Stomach (tissue), 9 donors: ENCODE results near the gene HASPIN. TPM values are rescaled to one million over a fixed set of nuclear protein-coding genes. Genes with fewer than 3 reads are reported as not detected.
A peak's percentile ranks its signal among the peaks of the same experiment; 100 is the strongest.

ENCODE experiments used
- DNase-seq, 2 donors: peaks; one replicate each; pipeline versions ENCODE4 v3.0.0 to v3.0.0-alpha.2; 2013 to 2019
- H3K27ac ChIP-seq, 5 donors: fragments of 200-600 bp in 4 of 5; sonication (generic) in 4 of 5; one replicate each; pipeline ENCODE4 v1.5.1; 2013 to 2019; ENCODE audit warnings: mild to moderate bottlenecking in 1 of 5, moderate library complexity in 1 of 5
- H3K27me3 ChIP-seq, 3 donors: fragments of 200-600 bp; sonication (generic); one replicate each; pipeline ENCODE4 v1.5.1; 2017 to 2019; ENCODE audit warnings: mixed run types in 1 of 3
- H3K36me3 ChIP-seq, 4 donors: fragments of 200-600 bp; sonication (generic); 1 replicate in 3 of 4; 2 replicates in 1 of 4; pipeline ENCODE4 v1.5.1; 2016 to 2019
- H3K4me1 ChIP-seq, 4 donors: fragments of 200-600 bp; sonication (generic); one replicate each; pipeline ENCODE4 v1.5.1; 2016 to 2019
- H3K4me3 ChIP-seq, 4 donors: fragments of 200-600 bp; sonication (generic) in 3 of 4; one replicate each; pipeline ENCODE4 v1.5.1; 2016 to 2019; ENCODE audit warnings: mild to moderate bottlenecking in 1 of 4
- H3K9me3 ChIP-seq, 4 donors: fragments of 200-600 bp; sonication (generic); one replicate each; pipeline ENCODE4 v1.5.1; 2016 to 2019
- EP300 ChIP-seq: sonication (generic); formaldehyde crosslinking; IDR thresholded peaks from one replicate; pipeline ENCODE4 v1.6.1; 2017; ENCODE audit warnings: antibody characterized with exemption
- POLR2A ChIP-seq, 4 donors: fragments of 450-650 bp; IDR thresholded peaks; one replicate each; pipeline ENCODE4 v1.6.1; 2016; ENCODE audit warnings: antibody characterized with exemption in 4 of 4, control low read depth in 2 of 4, mild to moderate bottlenecking in 1 of 4, moderate library complexity in 1 of 4
- POLR2AphosphoS5 ChIP-seq, 3 donors: sonication (generic); formaldehyde crosslinking; IDR thresholded peaks; one replicate each; pipeline ENCODE4 v1.6.1; 2016; ENCODE audit warnings: antibody characterized with exemption in 3 of 3
- WGBS, 5 donors: extraction: QIAGEN DNeasy Blood & Tissue Kit in 3 of 5; methylation state at CpG; one replicate each; pipeline versions ENCODE4 v1.1.5 to v1.1.7; 2013 to 2018; 5-methylcytosine and 5-hydroxymethylcytosine counted together
- intact Hi-C: fragments of 100-400 bp; cut with DNase I; formaldehyde crosslinking; loops from one replicate; pipeline ENCODE4 v1.15.1; 2023; ENCODE audit warnings: low total_unique reads
- polyA plus RNA-seq, 3 donors: library from polyadenylated mRNA; stranded (reverse); fragments of 200-250 nt; gene quantifications; one replicate each; pipeline ENCODE4 v1.2.3, GENCODE V29; 2013
- total RNA-seq, 5 donors: library from RNA; depleted of rRNA; stranded (reverse); fragments of >200 nt; gene quantifications; one replicate each; pipeline versions ENCODE4 v1.1.0 to v1.2.3, GENCODE V29; 2014 to 2016
- TF ChIP-seq, protein P1 (sequence below), 7 experiments: fragments of 450-650 bp in 4 of 7; fragments of 200-600 bp in 3 of 7; sonication (generic) in 3 of 7; IDR thresholded peaks; one replicate each; pipeline ENCODE4 v1.5.1; 2016 to 2019; ENCODE audit warnings: antibody characterized with exemption in 7 of 7, control low read depth in 2 of 7, mild to moderate bottlenecking in 1 of 7
- donor health status: healthy with polysubstance abuse.
- donor health status: Bipolar disorder and iron deficiency.
- donor health status: healthy.

Gene HASPIN
- total and polyA plus RNA-seq, 8 donors = 0.30 to 0.89 (median 0.68) TPM; not detected in 3

DNA sequence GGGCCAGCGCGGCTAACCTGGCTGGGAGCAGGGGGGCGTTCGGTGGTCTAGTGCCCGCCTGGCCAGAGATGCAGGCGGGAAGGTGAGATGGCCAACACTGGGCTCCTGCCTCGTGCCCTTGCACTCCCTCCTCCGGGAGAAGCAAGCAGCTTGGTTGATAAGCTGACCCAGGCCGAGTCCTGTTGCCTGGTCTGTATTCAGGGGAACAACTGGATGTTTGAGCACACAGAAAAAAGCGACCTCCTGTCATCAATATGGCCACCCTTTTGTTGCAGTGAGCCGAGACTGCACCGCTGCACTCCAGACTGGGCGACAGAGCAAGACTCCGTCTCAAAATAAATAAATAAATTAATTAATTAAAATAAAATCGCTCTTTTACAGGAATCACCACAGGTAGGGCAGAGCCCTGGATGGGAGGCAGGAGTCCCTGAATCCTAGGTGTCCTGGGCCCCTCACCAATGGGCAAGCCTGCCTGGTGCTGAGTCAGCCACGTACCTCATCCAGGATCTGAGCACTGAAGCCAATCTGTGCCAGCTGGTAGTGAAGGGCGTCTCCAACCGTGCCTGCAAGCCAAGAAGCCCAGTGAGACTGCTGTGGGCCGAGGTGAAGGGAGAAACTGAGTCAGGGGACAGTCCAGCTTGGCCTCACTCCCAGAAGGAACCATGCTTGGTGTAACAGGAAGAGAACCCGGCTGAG is 31.8 kb downstream of the HASPIN start:
- peak overlapping the region; percentile 82 to 95 (median 84) for H3K27ac ChIP-seq
- WGBS, 5 donors = 40 to 55% (median 46%) methylated on average over 14 to 20 of the region's 20 CpGs
- intact Hi-C loops = no loop called here
- no peaks in the 10 kb centered on the region for H3K36me3 ChIP-seq
- peaks cover 0 to 19% (median 17%) of the 10 kb centered on the region in 4 donors for H3K4me1 ChIP-seq
- peak overlapping the region; percentile 36 to 53 (median 44) for H3K4me3 ChIP-seq
- no peak for DNase-seq
- TF ChIP-seq POLR2A (IDR thresholded peaks at IDR 0.05) (no peak), POLR2AphosphoS5 (IDR thresholded peaks at IDR 0.05) (no peak), EP300 (no peak)
- TF ChIP-seq, protein P1, sequence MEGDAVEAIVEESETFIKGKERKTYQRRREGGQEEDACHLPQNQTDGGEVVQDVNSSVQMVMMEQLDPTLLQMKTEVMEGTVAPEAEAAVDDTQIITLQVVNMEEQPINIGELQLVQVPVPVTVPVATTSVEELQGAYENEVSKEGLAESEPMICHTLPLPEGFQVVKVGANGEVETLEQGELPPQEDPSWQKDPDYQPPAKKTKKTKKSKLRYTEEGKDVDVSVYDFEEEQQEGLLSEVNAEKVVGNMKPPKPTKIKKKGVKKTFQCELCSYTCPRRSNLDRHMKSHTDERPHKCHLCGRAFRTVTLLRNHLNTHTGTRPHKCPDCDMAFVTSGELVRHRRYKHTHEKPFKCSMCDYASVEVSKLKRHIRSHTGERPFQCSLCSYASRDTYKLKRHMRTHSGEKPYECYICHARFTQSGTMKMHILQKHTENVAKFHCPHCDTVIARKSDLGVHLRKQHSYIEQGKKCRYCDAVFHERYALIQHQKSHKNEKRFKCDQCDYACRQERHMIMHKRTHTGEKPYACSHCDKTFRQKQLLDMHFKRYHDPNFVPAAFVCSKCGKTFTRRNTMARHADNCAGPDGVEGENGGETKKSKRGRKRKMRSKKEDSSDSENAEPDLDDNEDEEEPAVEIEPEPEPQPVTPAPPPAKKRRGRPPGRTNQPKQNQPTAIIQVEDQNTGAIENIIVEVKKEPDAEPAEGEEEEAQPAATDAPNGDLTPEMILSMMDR (IDR thresholded peaks at IDR 0.05) = no peak
- H3K9me3 ChIP-seq = peaks cover 0 to 11% (median 9%) of the 10 kb centered on the region in 4 donors
- peaks cover 0 to 23% (median 0%) of the 10 kb centered on the region in 3 donors for H3K27me3 ChIP-seq

DNA sequence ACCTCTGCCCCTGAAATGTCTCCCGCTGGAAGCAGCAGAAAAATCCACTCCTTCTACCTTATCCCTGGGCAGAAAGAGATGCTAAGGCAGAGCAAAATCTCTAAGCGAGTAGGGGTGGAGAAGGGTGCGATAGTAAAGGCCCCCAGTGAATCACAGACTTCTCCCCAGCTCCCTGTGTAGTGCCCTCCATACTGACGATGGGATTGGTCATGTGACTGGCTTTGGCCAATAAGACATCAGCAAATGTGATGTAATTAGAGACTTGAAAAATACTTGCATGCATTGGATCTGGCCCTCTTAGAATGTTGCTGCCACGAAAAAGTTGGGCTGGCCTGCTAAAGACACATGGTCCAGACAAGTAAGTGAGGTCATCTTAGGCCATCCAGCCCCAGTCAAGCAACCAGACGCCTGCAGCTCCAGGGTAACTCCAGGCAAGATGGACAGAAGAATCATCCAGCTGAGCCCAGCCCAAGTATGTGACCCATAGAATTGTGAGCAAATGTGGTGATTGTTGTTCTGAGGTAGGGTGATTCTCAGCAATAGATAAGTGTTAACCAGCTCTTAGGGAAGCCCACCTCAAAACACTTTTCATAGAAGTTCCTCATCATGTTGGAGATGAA is 36.0 kb downstream of the HASPIN start:
- TF ChIP-seq, protein P1 (IDR thresholded peaks at IDR 0.05) = no peak
- no peak for TF ChIP-seq POLR2A (IDR thresholded peaks at IDR 0.05)
- TF ChIP-seq POLR2AphosphoS5 (IDR thresholded peaks at IDR 0.05) = no peak
- no peak for TF ChIP-seq EP300
- H3K4me1 ChIP-seq = peaks cover 0 to 12% (median 12%) of the 10 kb centered on the region in 4 donors
- H3K36me3 ChIP-seq = no peaks in the 10 kb centered on the region
- H3K9me3 ChIP-seq = peaks cover 0 to 11% (median 9%) of the 10 kb centered on the region in 4 donors
- H3K4me3 ChIP-seq = no peak overlapping the region
- peaks cover 0 to 17% (median 0%) of the 10 kb centered on the region in 3 donors for H3K27me3 ChIP-seq
- intact Hi-C loops = no loop called here
- WGBS, 5 donors = 84 to 89% (median 85%) methylated on average over 6 of the region's 6 CpGs
- DNase-seq = no peak
- H3K27ac ChIP-seq = no peak overlapping the region

DNA sequence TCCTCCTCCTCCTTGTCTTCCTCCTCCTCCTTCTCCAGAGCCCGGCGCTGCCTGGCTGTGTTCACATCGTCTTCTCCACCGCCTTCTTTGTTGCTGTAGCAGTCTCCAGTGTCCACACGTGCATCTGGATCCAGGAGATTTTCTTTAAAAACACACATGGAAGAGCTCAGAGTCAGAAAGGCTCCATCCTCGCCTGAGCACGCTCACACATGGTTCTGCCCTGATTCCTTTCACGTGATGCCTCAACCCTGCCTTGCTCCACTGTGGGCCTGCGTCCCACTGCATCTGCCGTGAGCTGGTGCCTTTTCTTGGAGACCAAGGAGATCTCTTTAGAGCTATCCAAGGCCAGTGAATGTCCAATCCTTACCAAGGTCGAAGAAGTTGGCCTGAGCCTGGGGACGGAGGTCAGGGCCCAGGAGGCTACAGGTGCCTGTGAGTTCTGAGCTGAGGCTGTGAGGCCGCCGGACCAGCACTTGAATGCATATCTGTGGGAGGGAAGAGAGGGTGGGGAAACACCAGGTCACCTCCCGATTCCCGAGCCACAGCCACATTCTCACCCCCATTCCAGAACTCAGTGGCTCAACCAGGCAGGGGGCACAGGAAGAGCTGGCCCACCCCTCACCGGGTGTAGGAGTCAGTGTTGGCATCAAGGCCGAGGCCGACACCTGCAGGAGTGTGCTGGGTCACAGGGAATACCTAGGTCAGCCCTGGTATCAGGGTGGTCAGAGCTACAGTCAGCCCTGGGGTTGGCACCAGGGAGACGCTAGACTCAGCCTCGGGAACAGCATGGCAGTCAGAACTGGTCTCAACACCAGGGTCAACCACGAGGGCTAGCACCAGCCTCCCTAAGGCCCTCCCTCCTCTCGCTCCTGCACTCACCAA is 37.6 kb downstream of the HASPIN start:
- Histone ChIP-seq H3K27ac (no peak overlapping the region), H3K36me3 (no peaks in the 10 kb centered on the region), H3K27me3 (peaks cover 0 to 11% (median 0%) of the 10 kb centered on the region in 3 donors), H3K9me3 (peaks cover 0 to 11% (median 9%) of the 10 kb centered on the region in 4 donors), H3K4me1 (no peaks in the 10 kb centered on the region), H3K4me3 (no peak overlapping the region)
- 79 to 88% (median 84%) methylated on average over 14 to 23 of the region's 23 CpGs for WGBS, 5 donors
- no peak for DNase-seq
- TF ChIP-seq, protein P1 (IDR thresholded peaks at IDR 0.05) = no peak
- intact Hi-C loops = no loop called here

DNA sequence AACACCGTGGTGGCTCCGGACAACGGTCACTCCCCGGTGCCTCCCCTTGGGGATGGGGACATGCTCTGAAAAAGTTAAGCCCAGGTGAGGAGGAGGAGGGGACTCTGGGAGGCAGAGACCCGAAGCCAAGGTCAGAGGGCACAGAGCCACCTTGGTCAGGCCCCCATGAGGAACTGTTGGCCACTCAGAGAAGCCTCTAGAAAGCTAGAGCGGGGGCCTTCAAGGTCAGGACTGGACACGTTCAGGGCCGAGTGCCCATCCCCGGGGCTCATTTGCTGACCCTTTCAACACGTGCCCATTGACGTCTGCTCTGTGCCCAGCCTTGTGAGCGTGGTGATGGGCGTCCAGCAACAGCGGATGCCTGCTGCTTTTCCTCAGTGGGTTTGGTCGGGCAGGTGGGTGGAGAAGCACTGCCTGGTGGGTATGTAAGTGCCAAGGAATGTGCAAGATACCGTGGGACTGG is 38.2 kb downstream of the HASPIN start:
- Histone ChIP-seq H3K4me3 (no peak overlapping the region), H3K9me3 (peaks cover 0 to 11% (median 9%) of the 10 kb centered on the region in 4 donors), H3K4me1 (no peaks in the 10 kb centered on the region), H3K27ac (no peak overlapping the region), H3K27me3 (peaks cover 0 to 11% (median 0%) of the 10 kb centered on the region in 3 donors), H3K36me3 (no peaks in the 10 kb centered on the region)
- TF ChIP-seq EP300 (no peak), POLR2AphosphoS5 (IDR thresholded peaks at IDR 0.05) (no peak), POLR2A (IDR thresholded peaks at IDR 0.05) (no peak)
- TF ChIP-seq, protein P1 (IDR thresholded peaks at IDR 0.05) = no peak
- intact Hi-C loops = no loop called here
- DNase-seq = no peak
- WGBS, 5 donors = 79 to 85% (median 81%) methylated on average over 13 to 16 of the region's 16 CpGs
